ENCODE data around the gene ZFPM1. TPM values are rescaled to one million over a fixed set of nuclear protein-coding genes. Genes with fewer than 3 reads are reported as not detected.
"Not testable (repeated sequence)": the region's sequence is repeated elsewhere in the genome, so short reads cannot be mapped to it uniquely, and the experiment has no call there.

The ZFPM1 gene
- polyA plus RNA-seq (2013, experiment 1 of 2; ENCODE audit: insufficient read length), result 5.4 TPM
- 4.3 TPM for polyA plus RNA-seq (2013, experiment 2 of 2; ENCODE audit: insufficient read length)

- no peak for DNase-seq
Observed at GRCh38 chr16:88453217-88453531, at the start of gene ZFPM1. ZFPM1 (plus strand) TSS chr16:88453280; CDS start chr16:88453639, 359 bp downstream.

- DNase-seq, result no peak
Observed at GRCh38 chr16:88403794-88404581, 49.1 kb upstream of the ZFPM1 start.

- DNase-seq, result no peak
Observed at GRCh38 chr16:88404769-88405168, 48.3 kb upstream of the ZFPM1 start.

- DNase-seq, result peak; percentile 77
Observed at GRCh38 chr16:88405216-88406060, 47.6 kb upstream of the ZFPM1 start.

- DNase-seq, result no peak
Observed at GRCh38 chr16:88406096-88407041, 46.7 kb upstream of the ZFPM1 start.

- no peak for DNase-seq
Observed at GRCh38 chr16:88407042-88407420, 46.0 kb upstream of the ZFPM1 start.

- DNase-seq, result no peak
Observed at GRCh38 chr16:88407807-88408206, 45.3 kb upstream of the ZFPM1 start.

- no peak for DNase-seq
Observed at GRCh38 chr16:88408561-88409142, 44.4 kb upstream of the ZFPM1 start.

GRCh38 chr16:88409296-88410065 lies 43.6 kb upstream of the ZFPM1 start:
- no peak for DNase-seq

- not testable (repeated sequence) for DNase-seq
Observed at GRCh38 chr16:88410297-88410968, 42.6 kb upstream of the ZFPM1 start.

GRCh38 chr16:88411951-88412576 lies 41.0 kb upstream of the ZFPM1 start:
- no peak for DNase-seq

GRCh38 chr16:88412766-88413165 lies 40.3 kb upstream of the ZFPM1 start:
- DNase-seq, result no peak

GRCh38 chr16:88413231-88413630 lies 39.8 kb upstream of the ZFPM1 start:
- no peak for DNase-seq

- no peak for DNase-seq
Observed at GRCh38 chr16:88413631-88414030, 39.4 kb upstream of the ZFPM1 start.

GRCh38 chr16:88414521-88415380 lies 38.3 kb upstream of the ZFPM1 start:
- no peak for DNase-seq

- DNase-seq, result no peak
Observed at GRCh38 chr16:88415381-88415705, 37.7 kb upstream of the ZFPM1 start.

GRCh38 chr16:88415713-88416323 lies 37.3 kb upstream of the ZFPM1 start:
- no peak for DNase-seq

- no peak for DNase-seq
Observed at GRCh38 chr16:88416686-88417085, 36.4 kb upstream of the ZFPM1 start.

All from fibroblast of skin of scalp (primary cell).